HEK293 (cell line): ENCODE measurements around the gene CDK5.

Experiments
- CTCF ChIA-PET: fragments of 350-600 bp; formaldehyde crosslinking; extraction: SDS; loops from one replicate; lab custom pipeline; 2021; ENCODE audit warnings: antibody characterized with exemption; lab: Yijun Ruan, JAX
- POLR2A ChIA-PET: fragments of 300-600 bp; formaldehyde crosslinking; extraction: SDS; loops from one replicate; lab custom pipeline; 2020; ENCODE audit warnings: antibody characterized with exemption, inconsistent platforms; lab: Yijun Ruan, JAX
- H3K27ac ChIP-seq: fragments of 200-500 bp; sonication (Bioruptor generic); 2 replicates; pipeline ENCODE4 v1.5.1; 2014; ENCODE audit warnings: low read depth, low read length, control low read depth, inconsistent platforms; ENCODE audit errors: extremely low read depth
- H3K36me3 ChIP-seq, 2 experiments: fragments of 200-500 bp in 1 of 2; sonication (Bioruptor generic) in 1 of 2; 1 replicate in 1 of 2; 2 replicates in 1 of 2; pipeline ENCODE4 v1.5.1; 2014 to 2017; ENCODE audit warnings: inconsistent platforms in 2 of 2, low read length in 2 of 2; ENCODE audit not compliant: control insufficient read depth in 2 of 2, insufficient read depth in 1 of 2
- H3K4me1 ChIP-seq: fragments of 200-500 bp; sonication (Bioruptor generic); 2 replicates; pipeline ENCODE4 v1.5.1; 2014; ENCODE audit warnings: mild to moderate bottlenecking, low read length, inconsistent platforms; ENCODE audit not compliant: control insufficient read depth, insufficient read depth
- H3K4me3 ChIP-seq: 2 replicates; pipeline ENCODE4 v1.5.1; 2011; ENCODE audit warnings: low read depth, mild to moderate bottlenecking, control low read depth, low read length, moderate library complexity
- H3K9me3 ChIP-seq: fragments of 200-500 bp; sonication (Bioruptor generic); 2 replicates; pipeline ENCODE4 v1.5.1; 2014; ENCODE audit warnings: low read depth, low read length, inconsistent platforms; ENCODE audit not compliant: control insufficient read depth, insufficient read depth
- KLF1 ChIP-seq: fragments of 450-650 bp; formaldehyde crosslinking; IDR thresholded peaks from 2 replicates; pipeline ENCODE4 v1.5.1; 2016; ENCODE audit warnings: missing biosample characterization, missing genetic modification characterization
- KLF17 ChIP-seq: fragments of 450-650 bp; formaldehyde crosslinking; IDR thresholded peaks from 2 replicates; pipeline ENCODE4 v1.5.1; 2016; ENCODE audit warnings: missing biosample characterization, missing genetic modification characterization
- KLF9 ChIP-seq: fragments of 450-650 bp; formaldehyde crosslinking; IDR thresholded peaks from 2 replicates; pipeline ENCODE4 v1.5.1; 2016; ENCODE audit warnings: missing biosample characterization, missing genetic modification characterization, low read depth
- SP2 ChIP-seq: fragments of 450-650 bp; formaldehyde crosslinking; IDR thresholded peaks from 2 replicates; pipeline ENCODE4 v1.5.1; 2016; ENCODE audit warnings: missing biosample characterization, missing genetic modification characterization
- SP3 ChIP-seq: fragments of 450-650 bp; formaldehyde crosslinking; IDR thresholded peaks from 2 replicates; pipeline ENCODE4 v1.5.1; 2016; ENCODE audit warnings: missing biosample characterization, missing genetic modification characterization
- ZBTB11 ChIP-seq: fragments of 450-650 bp; formaldehyde crosslinking; conservative IDR thresholded peaks from 2 replicates; pipeline ENCODE4 v1.5.1; 2016; ENCODE audit warnings: low read depth, missing biosample characterization, missing genetic modification characterization
- ZNF133 ChIP-seq: fragments of 450-650 bp; formaldehyde crosslinking; IDR thresholded peaks from 2 replicates; pipeline ENCODE4 v1.5.1; 2016; ENCODE audit warnings: missing biosample characterization, missing genetic modification characterization
- ZNF157 ChIP-seq: fragments of 450-650 bp; formaldehyde crosslinking; IDR thresholded peaks from 2 replicates; pipeline ENCODE4 v1.5.1; 2016; ENCODE audit warnings: missing biosample characterization, missing genetic modification characterization
- ZNF214 ChIP-seq: fragments of 450-650 bp; formaldehyde crosslinking; IDR thresholded peaks from 2 replicates; pipeline ENCODE4 v1.5.1; 2017; ENCODE audit warnings: missing biosample characterization, mild to moderate bottlenecking, missing genetic modification characterization, borderline replicate concordance
- ZNF23 ChIP-seq: fragments of 450-650 bp; formaldehyde crosslinking; IDR thresholded peaks from 2 replicates; pipeline ENCODE4 v1.5.1; 2016; ENCODE audit warnings: missing biosample characterization, missing genetic modification characterization, borderline replicate concordance
- ZNF366 ChIP-seq: fragments of 450-650 bp; formaldehyde crosslinking; conservative IDR thresholded peaks from 2 replicates; pipeline ENCODE4 v1.5.1; 2016; ENCODE audit warnings: missing biosample characterization, missing genetic modification characterization
- ZNF37A ChIP-seq: fragments of 450-650 bp; IDR thresholded peaks from 2 replicates; pipeline ENCODE4 v1.5.1; 2018; ENCODE audit warnings: missing biosample characterization, missing genetic modification characterization
- ZNF777 ChIP-seq: fragments of 450-650 bp; formaldehyde crosslinking; IDR thresholded peaks from 2 replicates; pipeline ENCODE4 v1.5.1; 2017; ENCODE audit warnings: missing biosample characterization, missing genetic modification characterization, borderline replicate concordance
- TF ChIP-seq, protein P1 (sequence below): fragments of 450-650 bp; formaldehyde crosslinking; IDR thresholded peaks from 2 replicates; pipeline ENCODE4 v1.5.1; 2016; ENCODE audit warnings: missing biosample characterization, missing genetic modification characterization
- TF ChIP-seq, protein P2 (sequence below): fragments of 450-650 bp; formaldehyde crosslinking; IDR thresholded peaks from 2 replicates; pipeline ENCODE4 v1.5.1; 2016; ENCODE audit warnings: missing biosample characterization, missing genetic modification characterization

Gene CDK5

GRCh38 chr7:151014950-151015349, 42.7 kb downstream of the CDK5 start:
- no peaks in the 10 kb centered on the region for H3K4me1 ChIP-seq
- CTCF ChIA-PET = interaction anchor here (0.6 to 1.4 kb wide), 4 partner anchors 14 to 148 kb away, joined by 3 to 4 read pairs (median 4); partner anchors contain the start of gene ABCB8
- H3K36me3 ChIP-seq = no peaks in the 10 kb centered on the region
- no peak overlapping the region for H3K4me3 ChIP-seq
- TF ChIP-seq KLF17 (tag by site-specific recombination) (peak; percentile 40; the same call in 1 of the 2 replicates), KLF9 (peak; percentile 68)
- TF ChIP-seq, protein P1, sequence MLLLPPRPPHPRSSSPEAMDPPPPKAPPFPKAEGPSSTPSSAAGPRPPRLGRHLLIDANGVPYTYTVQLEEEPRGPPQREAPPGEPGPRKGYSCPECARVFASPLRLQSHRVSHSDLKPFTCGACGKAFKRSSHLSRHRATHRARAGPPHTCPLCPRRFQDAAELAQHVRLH = no peak
- H3K27ac ChIP-seq = no peak overlapping the region
- H3K9me3 ChIP-seq = no peaks in the 10 kb centered on the region
- POLR2A ChIA-PET = interaction anchor here (0.8 kb wide), 1 partner anchor 13 kb away, joined by 3 read pairs; the partner anchor contains the start of gene ABCB8

GRCh38 chr7:151013733-151014497, 43.8 kb downstream of the CDK5 start:
- Histone ChIP-seq H3K27ac (no peak overlapping the region), H3K36me3 (no peaks in the 10 kb centered on the region), H3K9me3 (no peaks in the 10 kb centered on the region), H3K4me1 (no peaks in the 10 kb centered on the region), H3K4me3 (no peak overlapping the region)
- ChIA-PET CTCF (interaction anchor here (0.5 to 1.4 kb wide), 5 partner anchors 22 to 590 kb away, joined by 3 to 4 read pairs (median 3); no protein-coding TSS in a partner anchor), POLR2A (interaction anchor here (0.8 kb wide), 1 partner anchor 14 kb away, joined by 3 read pairs; the partner anchor contains the start of gene ABCB8)
- TF ChIP-seq ZNF366 (tag by site-specific recombination) = no peak
- peak; percentile 32 for TF ChIP-seq SP2 (tag by site-specific recombination)
- TF ChIP-seq ZNF777 (tag by site-specific recombination) = no peak

GRCh38 chr7:151013356-151013732, 44.4 kb downstream of the CDK5 start:
- ChIA-PET POLR2A (interaction anchor here (1.0 kb wide), 1 partner anchor 44 kb away, joined by 3 read pairs; the partner anchor contains the start of gene CDK5), CTCF (interaction anchor here (0.5 to 2.9 kb wide), 6 partner anchors 23 to 231 kb away, joined by 3 to 27 read pairs (median 4); no protein-coding TSS in a partner anchor)
- H3K4me1 ChIP-seq = no peaks in the 10 kb centered on the region
- H3K4me3 ChIP-seq = no peak overlapping the region
- no peak overlapping the region for H3K27ac ChIP-seq
- TF ChIP-seq SP3 = peak; percentile 32; the same call in 1 of the 2 replicates
- no peak for TF ChIP-seq ZNF214 (tag by site-specific recombination)
- TF ChIP-seq ZBTB11 (tag by site-specific recombination) = no peak
- no peak for TF ChIP-seq ZNF23 (tag by site-specific recombination)
- no peak for TF ChIP-seq ZNF157
- TF ChIP-seq ZNF37A (tag by site-specific recombination) = no peak
- TF ChIP-seq SP2 (tag by site-specific recombination) = peak; percentile 39; the same call in 1 of the 2 replicates
- 0 out of 2 replicates have a peak, but pooled peaks have one; percentile 24 for TF ChIP-seq KLF1 (tag by site-specific recombination)
- TF ChIP-seq ZNF133 (tag by site-specific recombination) = no peak
- TF ChIP-seq, protein P2, sequence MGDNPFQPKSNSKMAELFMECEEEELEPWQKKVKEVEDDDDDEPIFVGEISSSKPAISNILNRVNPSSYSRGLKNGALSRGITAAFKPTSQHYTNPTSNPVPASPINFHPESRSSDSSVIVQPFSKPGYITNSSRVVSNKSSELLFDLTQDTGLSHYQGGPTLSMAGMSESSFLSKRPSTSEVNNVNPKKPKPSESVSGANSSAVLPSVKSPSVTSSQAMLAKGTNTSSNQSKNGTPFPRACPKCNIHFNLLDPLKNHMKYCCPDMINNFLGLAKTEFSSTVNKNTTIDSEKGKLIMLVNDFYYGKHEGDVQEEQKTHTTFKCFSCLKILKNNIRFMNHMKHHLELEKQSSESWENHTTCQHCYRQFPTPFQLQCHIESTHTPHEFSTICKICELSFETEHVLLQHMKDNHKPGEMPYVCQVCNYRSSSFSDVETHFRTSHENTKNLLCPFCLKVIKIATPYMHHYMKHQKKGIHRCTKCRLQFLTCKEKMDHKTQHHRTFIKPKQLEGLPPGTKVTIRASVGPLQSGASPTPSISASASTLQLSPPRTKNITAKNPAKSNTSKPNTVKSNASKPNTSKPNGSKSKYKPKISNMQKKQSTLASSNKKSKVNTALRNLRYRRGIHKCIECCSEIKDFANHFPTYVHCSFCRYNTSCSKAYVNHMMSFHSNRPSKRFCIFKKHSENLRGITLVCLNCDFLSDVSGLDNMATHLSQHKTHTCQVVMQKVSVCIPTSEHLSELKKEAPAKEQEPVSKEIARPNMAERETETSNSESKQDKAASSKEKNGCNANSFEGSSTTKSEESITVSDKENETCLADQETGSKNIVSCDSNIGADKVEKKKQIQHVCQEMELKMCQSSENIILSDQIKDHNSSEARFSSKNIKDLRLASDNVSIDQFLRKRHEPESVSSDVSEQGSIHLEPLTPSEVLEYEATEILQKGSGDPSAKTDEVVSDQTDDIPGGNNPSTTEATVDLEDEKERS (tag by site-specific recombination) = no peak
- no peaks in the 10 kb centered on the region for H3K9me3 ChIP-seq
- no peaks in the 10 kb centered on the region for H3K36me3 ChIP-seq
